Chondrocyte (in vitro differentiated cells): ENCODE results near the gene BTBD16. TPM values are rescaled to one million over a fixed set of nuclear protein-coding genes. Genes with fewer than 3 reads are reported as not detected.

Experiments
- DNase-seq: peaks from one replicate; pipeline ENCODE4 v3.0.0; 2021; ENCODE audit warnings: mixed read lengths, low spot score
- H3K27ac Mint-ChIP-seq: one replicate; pipeline ENCODE4 v1.8.0; 2021; ENCODE audit warnings: mild to moderate bottlenecking, moderate library complexity, mixed read lengths; ENCODE audit not compliant: unreplicated experiment
- H3K27me3 Mint-ChIP-seq: 2 replicates; pipeline ENCODE4 v1.8.0; 2021; ENCODE audit warnings: low read depth, mixed read lengths
- H3K36me3 Mint-ChIP-seq: 2 replicates; pipeline ENCODE4 v1.8.0; 2021; ENCODE audit warnings: low read depth, mixed read lengths
- H3K4me1 Mint-ChIP-seq: 2 replicates; pipeline ENCODE4 v1.8.0; 2021; ENCODE audit warnings: low read depth, mild to moderate bottlenecking, mixed read lengths
- H3K4me3 Mint-ChIP-seq: one replicate; pipeline ENCODE4 v1.8.0; 2021; ENCODE audit warnings: mild to moderate bottlenecking, moderate library complexity, mixed read lengths; ENCODE audit not compliant: unreplicated experiment
- H3K9me3 Mint-ChIP-seq: 2 replicates; pipeline ENCODE4 v1.8.0; 2021; ENCODE audit warnings: low read depth, mixed read lengths
- CTCF ChIP-seq: fragments of 200-600 bp; sonication (generic); IDR thresholded peaks from 2 replicates; pipeline ENCODE4 v1.5.0; 2021; ENCODE audit warnings: antibody characterized with exemption, mild to moderate bottlenecking, moderate library complexity
- total RNA-seq: library from RNA; stranded (reverse); gene quantifications from 3 replicates; pipeline ENCODE4 v1.2.1, GENCODE V29; 2021

BTBD16 gene
- total RNA-seq, 1 donor from 2014 or later: 0.10 TPM

- no peak for TF ChIP-seq CTCF
- H3K9me3 Mint-ChIP-seq: no peaks in the 10 kb centered on the region
- no peaks in the 10 kb centered on the region for H3K27me3 Mint-ChIP-seq
- peaks cover 8% of the 10 kb centered on the region for H3K36me3 Mint-ChIP-seq
- H3K27ac Mint-ChIP-seq: peak overlapping the region; percentile 79
- H3K4me1 Mint-ChIP-seq: peaks cover 55% of the 10 kb centered on the region
- DNase-seq: no peak
- peak overlapping the region; percentile 94 for H3K4me3 Mint-ChIP-seq
These were observed 104.6 kb downstream of the BTBD16 start for GRCh38 chr10:122375679-122376160.

DNA sequence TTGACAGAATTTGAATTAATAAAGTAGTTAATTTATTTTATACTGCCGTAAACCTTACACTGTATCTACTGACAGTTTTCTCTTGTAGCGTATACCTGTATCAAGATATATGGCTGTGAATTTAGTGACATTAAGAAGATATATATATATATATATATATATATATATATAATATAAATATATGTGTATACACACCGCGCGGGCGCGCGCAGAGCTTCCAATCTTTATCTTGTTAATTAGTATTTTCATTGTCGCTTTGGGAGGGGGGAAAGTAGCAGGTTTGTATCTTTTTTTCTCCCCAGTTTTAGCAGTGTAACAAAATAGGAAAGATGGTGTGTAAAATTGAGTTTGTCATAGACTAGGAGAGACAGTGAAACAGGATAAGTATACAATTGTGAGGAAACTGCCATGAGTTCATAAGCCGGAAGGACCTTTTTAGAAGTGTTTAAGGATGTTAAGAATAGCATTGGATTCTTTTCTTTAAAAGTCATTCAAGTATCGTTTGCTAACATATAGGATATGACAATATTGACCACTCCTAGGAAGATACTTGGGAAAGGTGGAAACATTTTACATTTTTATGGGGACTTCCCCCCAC lies 105.4 kb downstream of the BTBD16 start:
- Mint-ChIP-seq H3K4me1 (peaks cover 61% of the 10 kb centered on the region), H3K36me3 (peaks cover 8% of the 10 kb centered on the region), H3K9me3 (no peaks in the 10 kb centered on the region), H3K27ac (peak overlapping the region; percentile 38), H3K4me3 (peak overlapping the region; percentile 55), H3K27me3 (no peaks in the 10 kb centered on the region)
- no peak for DNase-seq
- no peak for TF ChIP-seq CTCF

DNA sequence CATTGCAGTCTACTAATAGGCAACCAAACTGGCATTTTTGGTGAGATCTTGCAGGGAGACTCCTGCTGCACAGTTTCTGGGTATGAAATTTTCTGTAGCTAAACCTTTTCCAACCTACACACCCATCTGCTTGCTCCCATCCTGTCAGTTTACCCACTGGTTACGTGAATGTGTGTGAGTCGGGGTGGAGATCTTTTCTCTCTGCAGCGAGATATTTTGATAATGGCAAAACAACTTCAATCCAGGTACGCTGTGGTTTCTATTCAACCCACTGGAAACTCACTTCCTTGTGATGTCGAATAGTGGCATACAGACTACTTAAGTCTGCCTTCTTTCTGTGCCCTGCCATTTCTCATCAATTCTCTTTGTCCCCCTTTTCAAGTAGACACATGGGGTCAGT lies 107.9 kb downstream of the BTBD16 start:
- Mint-ChIP-seq H3K27ac (no peak overlapping the region), H3K4me3 (no peak overlapping the region), H3K36me3 (peaks cover 9% of the 10 kb centered on the region), H3K4me1 (peaks cover 51% of the 10 kb centered on the region), H3K27me3 (no peaks in the 10 kb centered on the region), H3K9me3 (no peaks in the 10 kb centered on the region)
- DNase-seq: no peak
- no peak for TF ChIP-seq CTCF

GRCh38 chr10:122379537-122379936 lies 108.4 kb downstream of the BTBD16 start:
- H3K4me1 Mint-ChIP-seq: peaks cover 48% of the 10 kb centered on the region
- peaks cover 9% of the 10 kb centered on the region for H3K36me3 Mint-ChIP-seq
- H3K4me3 Mint-ChIP-seq: no peak overlapping the region
- H3K27ac Mint-ChIP-seq: no peak overlapping the region
- no peaks in the 10 kb centered on the region for H3K9me3 Mint-ChIP-seq
- no peak for DNase-seq
- TF ChIP-seq CTCF: no peak
- no peaks in the 10 kb centered on the region for H3K27me3 Mint-ChIP-seq

DNA sequence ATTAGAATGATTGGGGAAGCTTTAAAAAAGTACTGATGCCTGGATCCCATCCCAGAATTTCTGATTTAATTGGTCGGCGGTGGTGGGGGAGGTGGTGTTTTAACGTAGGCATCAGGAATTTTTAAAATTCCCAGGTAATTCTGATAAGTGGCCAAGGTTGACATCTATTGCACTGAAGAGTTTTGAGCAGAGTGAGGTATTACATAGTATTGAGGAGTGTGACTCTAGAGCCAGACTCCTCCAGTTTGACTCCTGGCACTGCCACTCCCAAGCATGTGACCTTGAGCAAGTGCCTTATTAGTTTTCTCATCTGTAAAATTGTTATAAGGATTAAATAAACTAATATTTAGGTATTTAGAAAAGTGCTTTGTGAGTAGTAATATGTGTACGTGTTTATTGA lies 109.6 kb downstream of the BTBD16 start:
- no peak for DNase-seq
- Mint-ChIP-seq H3K36me3 (peaks cover 9% of the 10 kb centered on the region), H3K4me1 (peaks cover 48% of the 10 kb centered on the region), H3K9me3 (no peaks in the 10 kb centered on the region), H3K4me3 (no peak overlapping the region), H3K27ac (no peak overlapping the region), H3K27me3 (no peaks in the 10 kb centered on the region)
- TF ChIP-seq CTCF: no peak
